Measurements from ENCODE around the gene MEGF11.

DNA sequence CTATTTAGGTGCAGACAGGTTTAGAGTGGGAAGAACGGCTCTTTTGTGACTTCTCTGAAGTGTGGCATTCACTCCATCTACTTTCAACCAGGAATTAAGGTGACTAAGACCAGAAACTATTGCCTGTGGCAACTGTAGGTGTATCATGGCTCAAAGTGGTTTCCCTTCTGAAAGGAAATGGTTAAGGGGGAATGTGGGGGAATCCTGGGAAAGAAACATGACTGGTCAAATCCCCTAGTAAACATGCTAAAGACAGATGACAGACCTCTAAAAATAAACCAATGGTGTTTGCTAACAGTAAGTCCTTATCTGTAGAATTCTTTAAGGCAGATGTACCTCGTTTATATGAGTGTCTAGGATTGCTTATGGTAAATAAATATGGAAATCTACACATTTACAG, 56.9 kb downstream of the MEGF11 start:
- no peak for TF ChIP-seq FOXM1 (IDR thresholded peaks at IDR 0.05; ENCODE audit: borderline replicate concordance)
- TF ChIP-seq TARDBP (IDR thresholded peaks at IDR 0.05), result no peak
- no peak for TF ChIP-seq SP1 (IDR thresholded peaks at IDR 0.05)
- TF ChIP-seq FOXK2 (IDR thresholded peaks at IDR 0.05), result no peak
- TF ChIP-seq NFRKB (IDR thresholded peaks at IDR 0.05), result no peak
- TF ChIP-seq ZNF384 (IDR thresholded peaks at IDR 0.05), result no peak
- no peak for TF ChIP-seq CTBP1 (IDR thresholded peaks at IDR 0.05; ENCODE audit: borderline replicate concordance)
- no peak for TF ChIP-seq ARNT (IDR thresholded peaks at IDR 0.05)
- no peak for TF ChIP-seq FOXA1 (IDR thresholded peaks at IDR 0.05)
